Keratinocyte (primary cell): ENCODE results near the gene PSMA1. TPM values are rescaled to one million over a fixed set of nuclear protein-coding genes. Genes with fewer than 3 reads are reported as not detected.

Experiments
- DNase-seq: peaks from one replicate; pipeline ENCODE4 v3.0.0-alpha.2; 2011; ENCODE audit warnings: low read depth, missing footprints, low spot score
- FAIRE-seq: peaks from 2 replicates; lab custom pipeline; 2011; peaks lifted over from hg19 to GRCh38; lab: Jason Lieb, UNC
- H2AFZ ChIP-seq: 2 replicates; pipeline ENCODE4 v1.6.0; 2012; ENCODE audit warnings: low read length, control low read depth, inconsistent platforms; ENCODE audit not compliant: control insufficient read depth
- H3K27ac ChIP-seq: 2 replicates; pipeline ENCODE4 v1.5.1; 2011; ENCODE audit warnings: low read length; ENCODE audit not compliant: control insufficient read depth, insufficient read depth
- H3K27me3 ChIP-seq: 3 replicates; pipeline ENCODE4 v1.6.0; 2011; ENCODE audit warnings: low read length; ENCODE audit not compliant: control insufficient read depth, insufficient read depth; ENCODE audit errors: extremely low read depth
- H3K36me3 ChIP-seq, 2 experiments: 2 replicates in 1 of 2; 3 replicates in 1 of 2; pipeline ENCODE4 v1.5.1; 2011; ENCODE audit warnings: low read length in 2 of 2, mild to moderate bottlenecking in 1 of 2; ENCODE audit not compliant: control insufficient read depth in 2 of 2, insufficient read depth in 2 of 2; ENCODE audit errors: extremely low read depth in 1 of 2
- H3K4me1 ChIP-seq: 3 replicates; pipeline ENCODE4 v1.5.1; 2011; ENCODE audit warnings: low read length; ENCODE audit not compliant: control insufficient read depth, insufficient read depth; ENCODE audit errors: extremely low read depth
- H3K4me2 ChIP-seq: 3 replicates; pipeline ENCODE4 v1.6.0; 2011; ENCODE audit warnings: low read depth, low read length; ENCODE audit not compliant: control insufficient read depth, insufficient read depth; ENCODE audit errors: extremely low read depth
- H3K4me3 ChIP-seq, 3 experiments: fragments of 200-600 bp in 1 of 3; sonication (generic) in 1 of 3; 2 replicates in 2 of 3; 3 replicates in 1 of 3; pipeline ENCODE4 v1.5.1; 2011 to 2016; ENCODE audit warnings: low read length in 3 of 3, mild to moderate bottlenecking in 3 of 3, control low read depth in 2 of 3, inconsistent platforms in 1 of 3, low read depth in 1 of 3, mixed read lengths in 1 of 3, mixed run types in 1 of 3, moderate library complexity in 1 of 3; ENCODE audit not compliant: control insufficient read depth in 2 of 3, insufficient read depth in 2 of 3; ENCODE audit errors: extremely low read depth in 1 of 3
- H3K79me2 ChIP-seq: 2 replicates; pipeline ENCODE4 v1.6.0; 2012; ENCODE audit warnings: low read length; ENCODE audit not compliant: control insufficient read depth, insufficient read depth
- H3K9ac ChIP-seq: 3 replicates; pipeline ENCODE4 v1.6.0; 2011; ENCODE audit warnings: low read length; ENCODE audit not compliant: control insufficient read depth, insufficient read depth; ENCODE audit errors: extremely low read depth
- H3K9me1 ChIP-seq: 3 replicates; pipeline ENCODE4 v1.6.0; 2011; ENCODE audit warnings: low read length; ENCODE audit not compliant: control insufficient read depth, insufficient read depth; ENCODE audit errors: extremely low read depth
- H3K9me3 ChIP-seq: 2 replicates; pipeline ENCODE4 v1.5.1; 2012; ENCODE audit warnings: low read depth, low read length; ENCODE audit not compliant: control insufficient read depth
- H4K20me1 ChIP-seq: 3 replicates; pipeline ENCODE4 v1.6.0; 2011; ENCODE audit warnings: low read length; ENCODE audit not compliant: control insufficient read depth, insufficient read depth; ENCODE audit errors: extremely low read depth
- CTCF ChIP-seq, 3 experiments: IDR thresholded peaks in 1 of 3; conservative IDR thresholded peaks in 1 of 3; optimal IDR thresholded peaks in 1 of 3; 2 replicates in 2 of 3; 3 replicates in 1 of 3; pipeline versions ENCODE3 to v1.5.1; 2011; ENCODE audit warnings: low read length in 3 of 3, mild to moderate bottlenecking in 3 of 3, moderate library complexity in 2 of 3, control low read depth in 1 of 3, inconsistent platforms in 1 of 3; ENCODE audit not compliant: insufficient read depth in 2 of 3; ENCODE audit errors: extremely low read depth in 1 of 3
- EZH2 ChIP-seq: IDR thresholded peaks from one replicate; pipeline ENCODE4 v1.6.1; 2012; ENCODE audit warnings: inconsistent platforms, mild to moderate bottlenecking, low read length, moderate library complexity
- dilution Hi-C: fragments of 300-500 bp; cut with MboI; formaldehyde crosslinking; loops from one replicate; pipeline ENCODE4 v1.7.0; 2020; ENCODE audit warnings: low sequenced_read_pairs; ENCODE audit not compliant: extremely low pct_ligation_motif_present
- polyA plus RNA-seq, 5 experiments: library from polyadenylated mRNA; depleted of rRNA in 3 of 5; stranded (reverse) in 3 of 5; stranded (forward) in 1 of 5; unstranded in 1 of 5; fragments of >200 nt; gene quantifications; 1 replicate in 1 of 5; 2 replicates in 3 of 5; 3 replicates in 1 of 5; pipeline versions ENCODE4 v1.2.1 to v1.2.3, GENCODE V29; 2011 to 2012; ENCODE audit warnings: missing spikeins in 2 of 5, low read depth in 1 of 5, low replicate concordance in 1 of 5

Gene PSMA1
- polyA plus RNA-seq, 1 donor (not counting 4 experiments of a cell fraction or from before 2014, with no cell fraction given): 293 TPM

GRCh38 chr11:14463623-14464022 is 56.6 kb downstream of the PSMA1 start:
- no peaks in the 10 kb centered on the region for H3K9me1 ChIP-seq
- no peak overlapping the region for H3K27ac ChIP-seq
- no peaks in the 10 kb centered on the region for H4K20me1 ChIP-seq
- H3K4me3 ChIP-seq: no peak overlapping the region
- no peaks in the 10 kb centered on the region for H3K27me3 ChIP-seq
- H3K9me3 ChIP-seq: no peaks in the 10 kb centered on the region
- H3K36me3 ChIP-seq: peaks cover 25 to 51% of the 10 kb centered on the region in 2 experiments
- H3K4me2 ChIP-seq: no peak overlapping the region
- no peaks in the 10 kb centered on the region for H3K79me2 ChIP-seq
- TF ChIP-seq CTCF (optimal IDR thresholded peaks at IDR 0.05 in 1 of 3, IDR thresholded peaks at IDR 0.05 in 1 of 3, conservative IDR thresholded peaks at IDR 0.05 in 1 of 3; ENCODE audit: extremely low read depth in 1 of 3, insufficient read depth in 2 of 3, low read length in 3 of 3): no peak
- no peak for TF ChIP-seq EZH2
- FAIRE-seq (no peak), DNase-seq (no peak)
- H3K9ac ChIP-seq: no peak overlapping the region
- H3K4me1 ChIP-seq: peaks cover 10% of the 10 kb centered on the region
- dilution Hi-C loops: no loop called here
- no peak overlapping the region for H2AFZ ChIP-seq

DNA sequence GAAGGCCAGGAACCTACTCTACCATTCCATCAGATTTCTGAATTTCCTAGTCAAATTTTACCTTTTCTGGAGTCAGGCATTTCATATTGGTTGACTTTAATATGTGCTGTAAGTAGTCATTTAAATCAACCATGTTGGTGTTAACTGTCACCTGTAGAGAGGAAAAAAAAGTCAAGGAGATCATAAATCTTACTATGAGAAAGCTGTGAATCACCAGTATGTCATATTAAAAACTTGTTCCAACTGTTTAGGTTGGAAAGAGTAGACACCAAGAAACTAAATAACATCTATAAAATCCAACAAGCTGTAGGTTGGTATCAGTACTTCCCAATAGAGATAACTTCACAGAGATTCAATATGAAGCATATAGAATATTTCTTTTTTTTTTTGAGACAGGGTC is 60.0 kb downstream of the PSMA1 start:
- dilution Hi-C loops: no loop called here
- no peaks in the 10 kb centered on the region for H3K9me3 ChIP-seq
- TF ChIP-seq EZH2 (no peak), CTCF (optimal IDR thresholded peaks at IDR 0.05 in 1 of 3, IDR thresholded peaks at IDR 0.05 in 1 of 3, conservative IDR thresholded peaks at IDR 0.05 in 1 of 3; ENCODE audit: extremely low read depth in 1 of 3, insufficient read depth in 2 of 3, low read length in 3 of 3) (no peak)
- H3K9me1 ChIP-seq: no peaks in the 10 kb centered on the region
- FAIRE-seq: no peak
- no peak overlapping the region for H3K9ac ChIP-seq
- no peak overlapping the region for H3K4me3 ChIP-seq
- no peaks in the 10 kb centered on the region for H3K27me3 ChIP-seq
- peaks cover 7% of the 10 kb centered on the region for H3K4me1 ChIP-seq
- no peaks in the 10 kb centered on the region for H4K20me1 ChIP-seq
- no peaks in the 10 kb centered on the region for H3K79me2 ChIP-seq
- no peak for DNase-seq
- no peak overlapping the region for H3K4me2 ChIP-seq
- peaks cover 22 to 43% of the 10 kb centered on the region in 2 experiments for H3K36me3 ChIP-seq
- H3K27ac ChIP-seq: no peak overlapping the region
- no peak overlapping the region for H2AFZ ChIP-seq
